Measurements from ENCODE around the gene MOB3A. TPM values are rescaled to one million over a fixed set of nuclear protein-coding genes. Genes with fewer than 3 reads are reported as not detected.
A peak's percentile ranks its signal among the peaks of the same experiment; 100 is the strongest.

MOB3A gene
- total and polyA plus RNA-seq, 2 of the 13 experiments (the other 11 are each of a cell fraction or from before 2014, with no cell fraction given) = 3.5 to 17.8 TPM

DNA sequence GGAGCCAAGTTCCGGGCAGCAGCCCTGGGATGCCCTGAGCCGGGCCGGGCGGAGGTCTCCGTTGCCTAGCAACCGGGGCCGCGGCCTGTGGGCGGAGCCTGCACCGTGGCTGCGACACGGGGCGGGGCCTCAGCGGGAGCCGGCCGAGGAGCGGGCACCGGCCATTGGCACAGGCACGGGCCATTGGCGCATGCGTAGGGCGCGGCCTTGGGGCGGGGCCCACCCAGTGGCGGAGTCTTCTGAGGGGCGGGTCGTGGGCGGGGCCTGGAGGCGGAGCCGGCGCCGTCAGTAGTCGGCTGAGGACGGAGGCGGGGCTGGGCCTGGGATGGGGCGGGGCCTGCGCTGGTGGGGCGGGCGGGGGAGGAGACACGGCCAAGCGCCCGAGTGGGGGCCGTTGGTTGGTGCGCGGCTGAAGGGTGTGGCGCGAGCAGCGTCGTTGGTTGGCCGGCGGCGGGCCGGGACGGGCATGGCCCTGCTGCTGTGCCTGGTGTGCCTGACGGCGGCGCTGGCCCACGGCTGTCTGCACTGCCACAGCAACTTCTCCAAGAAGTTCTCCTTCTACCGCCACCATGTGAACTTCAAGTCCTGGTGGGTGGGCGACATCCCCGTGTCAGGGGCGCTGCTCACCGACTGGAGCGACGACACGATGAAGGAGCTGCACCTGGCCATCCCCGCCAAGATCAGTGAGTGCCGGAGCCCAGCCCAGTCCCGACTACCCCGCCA is 515 bp upstream of the MOB3A start, which contains the start of gene IZUMO4 (continued):
- TF ChIP-seq, protein P1, sequence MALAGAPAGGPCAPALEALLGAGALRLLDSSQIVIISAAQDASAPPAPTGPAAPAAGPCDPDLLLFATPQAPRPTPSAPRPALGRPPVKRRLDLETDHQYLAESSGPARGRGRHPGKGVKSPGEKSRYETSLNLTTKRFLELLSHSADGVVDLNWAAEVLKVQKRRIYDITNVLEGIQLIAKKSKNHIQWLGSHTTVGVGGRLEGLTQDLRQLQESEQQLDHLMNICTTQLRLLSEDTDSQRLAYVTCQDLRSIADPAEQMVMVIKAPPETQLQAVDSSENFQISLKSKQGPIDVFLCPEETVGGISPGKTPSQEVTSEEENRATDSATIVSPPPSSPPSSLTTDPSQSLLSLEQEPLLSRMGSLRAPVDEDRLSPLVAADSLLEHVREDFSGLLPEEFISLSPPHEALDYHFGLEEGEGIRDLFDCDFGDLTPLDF (CRISPR knock-in tag; IDR thresholded peaks at IDR 0.05) = no peak
- TF ChIP-seq ATF7-NPFF (CRISPR knock-in tag; IDR thresholded peaks at IDR 0.05; ENCODE audit: low read depth) (no peak), SNRNP70 (IDR thresholded peaks at IDR 0.05; ENCODE audit: low read depth, low read length) (no peak), ZBTB1 (CRISPR knock-in tag; IDR thresholded peaks at IDR 0.05; ENCODE audit: borderline replicate concordance) (no peak), ZNF207 (IDR thresholded peaks at IDR 0.05; ENCODE audit: borderline replicate concordance) (no peak), MIER2 (CRISPR knock-in tag; IDR thresholded peaks at IDR 0.05) (no peak), ZFP41 (CRISPR knock-in tag; IDR thresholded peaks at IDR 0.05; ENCODE audit: borderline replicate concordance) (no peak), NCOR1 (IDR thresholded peaks at IDR 0.05; ENCODE audit: borderline replicate concordance, low read length) (no peak), NRL (CRISPR knock-in tag; IDR thresholded peaks at IDR 0.05; ENCODE audit: borderline replicate concordance) (no peak), IKZF4 (CRISPR knock-in tag; IDR thresholded peaks at IDR 0.05; ENCODE audit: borderline replicate concordance, low read depth, not compliant biosample characterization) (no peak), KDM5B (CRISPR knock-in tag; IDR thresholded peaks at IDR 0.05; ENCODE audit: borderline replicate concordance) (no peak), ASH2L (IDR thresholded peaks at IDR 0.05; ENCODE audit: insufficient read length, low read depth, low read length) (no peak), HMG20A (CRISPR knock-in tag; IDR thresholded peaks at IDR 0.05; ENCODE audit: borderline replicate concordance) (no peak), SIN3B (IDR thresholded peaks at IDR 0.05; ENCODE audit: low read length) (no peak), ZNF138 (CRISPR knock-in tag; IDR thresholded peaks at IDR 0.05; ENCODE audit: low read depth) (no peak), SMARCC2 (IDR thresholded peaks at IDR 0.05) (no peak), THYN1 (CRISPR knock-in tag; IDR thresholded peaks at IDR 0.05; ENCODE audit: borderline replicate concordance, low read depth) (0 out of 2 replicates have a peak, but pooled peaks have one; percentile 7), HNF4A (CRISPR knock-in tag; IDR thresholded peaks at IDR 0.05) (no peak)
- TF ChIP-seq, protein P2, sequence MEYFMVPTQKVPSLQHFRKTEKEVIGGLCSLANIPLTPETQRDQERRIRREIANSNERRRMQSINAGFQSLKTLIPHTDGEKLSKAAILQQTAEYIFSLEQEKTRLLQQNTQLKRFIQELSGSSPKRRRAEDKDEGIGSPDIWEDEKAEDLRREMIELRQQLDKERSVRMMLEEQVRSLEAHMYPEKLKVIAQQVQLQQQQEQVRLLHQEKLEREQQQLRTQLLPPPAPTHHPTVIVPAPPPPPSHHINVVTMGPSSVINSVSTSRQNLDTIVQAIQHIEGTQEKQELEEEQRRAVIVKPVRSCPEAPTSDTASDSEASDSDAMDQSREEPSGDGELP (IDR thresholded peaks at IDR 0.05; ENCODE audit: borderline replicate concordance, low read depth) = no peak
- TF ChIP-seq, protein P3, sequence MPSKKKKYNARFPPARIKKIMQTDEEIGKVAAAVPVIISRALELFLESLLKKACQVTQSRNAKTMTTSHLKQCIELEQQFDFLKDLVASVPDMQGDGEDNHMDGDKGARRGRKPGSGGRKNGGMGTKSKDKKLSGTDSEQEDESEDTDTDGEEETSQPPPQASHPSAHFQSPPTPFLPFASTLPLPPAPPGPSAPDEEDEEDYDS (CRISPR knock-in tag; IDR thresholded peaks at IDR 0.05) = peak; percentile 89
- TF ChIP-seq, protein P4, sequence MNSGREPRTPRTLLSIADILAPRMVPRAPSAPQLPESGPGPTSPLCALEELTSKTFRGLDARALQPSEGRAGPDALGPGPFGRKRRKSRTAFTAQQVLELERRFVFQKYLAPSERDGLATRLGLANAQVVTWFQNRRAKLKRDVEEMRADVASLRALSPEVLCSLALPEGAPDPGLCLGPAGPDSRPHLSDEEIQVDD (CRISPR knock-in tag; IDR thresholded peaks at IDR 0.05; ENCODE audit: borderline replicate concordance) = no peak
- TF ChIP-seq, protein P5, sequence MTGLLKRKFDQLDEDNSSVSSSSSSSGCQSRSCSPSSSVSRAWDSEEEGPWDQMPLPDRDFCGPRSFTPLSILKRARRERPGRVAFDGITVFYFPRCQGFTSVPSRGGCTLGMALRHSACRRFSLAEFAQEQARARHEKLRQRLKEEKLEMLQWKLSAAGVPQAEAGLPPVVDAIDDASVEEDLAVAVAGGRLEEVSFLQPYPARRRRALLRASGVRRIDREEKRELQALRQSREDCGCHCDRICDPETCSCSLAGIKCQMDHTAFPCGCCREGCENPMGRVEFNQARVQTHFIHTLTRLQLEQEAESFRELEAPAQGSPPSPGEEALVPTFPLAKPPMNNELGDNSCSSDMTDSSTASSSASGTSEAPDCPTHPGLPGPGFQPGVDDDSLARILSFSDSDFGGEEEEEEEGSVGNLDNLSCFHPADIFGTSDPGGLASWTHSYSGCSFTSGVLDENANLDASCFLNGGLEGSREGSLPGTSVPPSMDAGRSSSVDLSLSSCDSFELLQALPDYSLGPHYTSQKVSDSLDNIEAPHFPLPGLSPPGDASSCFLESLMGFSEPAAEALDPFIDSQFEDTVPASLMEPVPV (CRISPR knock-in tag; IDR thresholded peaks at IDR 0.05) = peak; percentile 14; the same call in 1 of the 2 replicates
- TF ChIP-seq, protein P6, sequence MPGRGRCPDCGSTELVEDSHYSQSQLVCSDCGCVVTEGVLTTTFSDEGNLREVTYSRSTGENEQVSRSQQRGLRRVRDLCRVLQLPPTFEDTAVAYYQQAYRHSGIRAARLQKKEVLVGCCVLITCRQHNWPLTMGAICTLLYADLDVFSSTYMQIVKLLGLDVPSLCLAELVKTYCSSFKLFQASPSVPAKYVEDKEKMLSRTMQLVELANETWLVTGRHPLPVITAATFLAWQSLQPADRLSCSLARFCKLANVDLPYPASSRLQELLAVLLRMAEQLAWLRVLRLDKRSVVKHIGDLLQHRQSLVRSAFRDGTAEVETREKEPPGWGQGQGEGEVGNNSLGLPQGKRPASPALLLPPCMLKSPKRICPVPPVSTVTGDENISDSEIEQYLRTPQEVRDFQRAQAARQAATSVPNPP (CRISPR knock-in tag; IDR thresholded peaks at IDR 0.05) = no peak

All from HepG2 (cell line).